GM12878 (cell line): ENCODE data around the gene GRIK2. TPM values are rescaled to one million over a fixed set of nuclear protein-coding genes. Genes with fewer than 3 reads are reported as not detected.

Experiments used
- ATAC-seq: fragments of 200-7000 bp; cut with Tn5 transposase; 3 replicates; pipeline ENCODE4 v1.9.1; 2020; ENCODE audit warnings: mild to moderate bottlenecking, moderate library complexity
- BruUV-seq: library from RNA; stranded (reverse); fragments of 400-500 nt; replicated peaks from 2 replicates; lab custom pipeline; 2021; lab: Mats Ljungman, UMichigan
- CTCF ChIA-PET: fragments of 300-600 bp; sonication (Branson Sonifier 250); formaldehyde crosslinking; extraction: SDS; loops from one replicate; lab custom pipeline; 2021; ENCODE audit warnings: inconsistent platforms; lab: Yijun Ruan, JAX
- POLR2A ChIA-PET: fragments of 350-600 bp; formaldehyde crosslinking; extraction: SDS; loops from one replicate; lab custom pipeline; 2021; ENCODE audit warnings: inconsistent platforms; lab: Charles Lee
- RAD21 ChIA-PET: fragments of 300-600 bp; sonication (Branson Sonifier 250); formaldehyde crosslinking; loops from one replicate; lab custom pipeline; 2023; ENCODE audit warnings: antibody characterized with exemption; ENCODE audit not compliant: unreplicated experiment; lab: Charles Lee
- SMC1A ChIA-PET: fragments of 300-600 bp; sonication (Branson Sonifier 250); formaldehyde crosslinking; loops from one replicate; lab custom pipeline; 2023; ENCODE audit not compliant: unreplicated experiment, uncharacterized antibody; lab: Charles Lee
- DNase-seq: peaks from one replicate; pipeline ENCODE4 v3.0.0-alpha.2; 2011; ENCODE audit warnings: low read depth, low spot score
- FAIRE-seq: peaks from 3 replicates; lab custom pipeline; 2011; peaks lifted over from hg19 to GRCh38; lab: Jason Lieb, UNC
- H2AFZ ChIP-seq: 2 replicates; pipeline ENCODE4 v1.6.0; 2011; ENCODE audit warnings: low read depth, low read length, control low read depth; ENCODE audit not compliant: control insufficient read depth
- H3K27ac ChIP-seq: 2 replicates; pipeline ENCODE4 v1.5.1; 2011; ENCODE audit warnings: control low read depth; ENCODE audit not compliant: control insufficient read depth, insufficient read depth
- H3K27me3 ChIP-seq, 2 experiments: replicated peaks in 1 of 2; 2 replicates each; pipeline versions ENCODE4 v1.6.0 to v1.6.1; 2011; ENCODE audit warnings: low read length in 1 of 2; ENCODE audit not compliant: control insufficient read depth in 2 of 2, insufficient read depth in 2 of 2
- H3K36me3 ChIP-seq, 2 experiments: 2 replicates each; pipeline ENCODE4 v1.5.1; 2011; ENCODE audit warnings: low read length in 1 of 2; ENCODE audit not compliant: control insufficient read depth in 2 of 2, insufficient read depth in 2 of 2
- H3K4me1 ChIP-seq: 2 replicates; pipeline ENCODE4 v1.6.1; 2011; ENCODE audit warnings: mild to moderate bottlenecking, low read length, moderate library complexity, mixed read lengths; ENCODE audit not compliant: control insufficient read depth, insufficient read depth
- H3K4me2 ChIP-seq: 2 replicates; pipeline ENCODE4 v1.6.0; 2011; ENCODE audit warnings: control low read depth; ENCODE audit not compliant: control insufficient read depth, insufficient read depth
- H3K4me3 ChIP-seq: fragments of 200-600 bp; sonication (generic); 2 replicates; pipeline ENCODE4 v1.5.1; 2016
- H3K79me2 ChIP-seq: 2 replicates; pipeline ENCODE4 v1.6.0; 2011; ENCODE audit warnings: low read length; ENCODE audit not compliant: control insufficient read depth, insufficient read depth
- H3K9ac ChIP-seq: 2 replicates; pipeline ENCODE4 v1.8.0; 2011; ENCODE audit warnings: low read length, control low read depth, mixed read lengths; ENCODE audit not compliant: control insufficient read depth, insufficient read depth
- H3K9me3 ChIP-seq: replicated peaks from 3 replicates; pipeline ENCODE4 v1.5.1; 2011; ENCODE audit warnings: mild to moderate bottlenecking, low read length; ENCODE audit not compliant: control insufficient read depth, insufficient read depth
- H4K20me1 ChIP-seq: 2 replicates; pipeline ENCODE4 v1.6.0; 2011; ENCODE audit not compliant: control insufficient read depth, insufficient read depth
- ASH2L ChIP-seq: fragments of 300-600, 200-600 bp; sonication (generic); IDR thresholded peaks from 2 replicates; pipeline ENCODE4 v1.6.1; 2017; ENCODE audit warnings: low read depth, mild to moderate bottlenecking, borderline replicate concordance
- CHD1 ChIP-seq: IDR thresholded peaks from 2 replicates; pipeline ENCODE4 v1.6.1; 2012; ENCODE audit warnings: low read depth, low read length, improper control_type of control experiment
- EP300 ChIP-seq, 2 experiments: fragments of 150-350 bp in 1 of 2; IDR thresholded peaks; 2 replicates each; pipeline ENCODE4 v1.6.1; 2011 to 2012; ENCODE audit warnings: low read depth in 2 of 2, low read length in 2 of 2, borderline replicate concordance in 1 of 2, improper control_type of control experiment in 1 of 2, inconsistent platforms in 1 of 2; ENCODE audit not compliant: control insufficient read depth in 1 of 2
- HDGF ChIP-seq: fragments of 450-650 bp; IDR thresholded peaks from 2 replicates; pipeline ENCODE4 v1.6.1; 2016; ENCODE audit warnings: antibody characterized with exemption
- IRF4 ChIP-seq: IDR thresholded peaks from 2 replicates; pipeline ENCODE4 v1.6.1; 2011; ENCODE audit warnings: low read depth, low read length
- KLF5 ChIP-seq: fragments of 450-650 bp; IDR thresholded peaks from 2 replicates; pipeline ENCODE4 v1.6.1; 2014; ENCODE audit warnings: mild to moderate bottlenecking; ENCODE audit not compliant: partially characterized antibody
- NKRF ChIP-seq: fragments of 450-650 bp; conservative IDR thresholded peaks from 2 replicates; pipeline ENCODE4 v1.6.1; 2017; ENCODE audit warnings: mild to moderate bottlenecking, moderate library complexity
- NRF1 ChIP-seq: conservative IDR thresholded peaks from 2 replicates; pipeline ENCODE4 v1.6.1; 2011; ENCODE audit warnings: mild to moderate bottlenecking, low read depth, low read length, improper control_type of control experiment
- RAD21 ChIP-seq: IDR thresholded peaks from 2 replicates; pipeline ENCODE4 v1.6.1; 2011; ENCODE audit warnings: mild to moderate bottlenecking, low read depth, low read length, moderate library complexity; ENCODE audit not compliant: insufficient read depth
- REST ChIP-seq: IDR thresholded peaks from 2 replicates; pipeline ENCODE4 v1.6.1; 2012; ENCODE audit warnings: mild to moderate bottlenecking, low read depth, low read length
- SKIL ChIP-seq: fragments of 450-650 bp; IDR thresholded peaks from 2 replicates; pipeline ENCODE4 v1.6.1; 2017; ENCODE audit warnings: mild to moderate bottlenecking, low read depth, inconsistent platforms; ENCODE audit not compliant: poor library complexity, severe bottlenecking
- STAT3 ChIP-seq: IDR thresholded peaks from 2 replicates; pipeline ENCODE4 v1.6.1; 2011; ENCODE audit warnings: low read depth, low read length, improper control_type of control experiment
- TAF1 ChIP-seq: IDR thresholded peaks from 2 replicates; pipeline ENCODE4 v1.6.1; 2011; ENCODE audit warnings: mild to moderate bottlenecking, low read depth, low read length, borderline replicate concordance
- TCF7 ChIP-seq: IDR thresholded peaks from 2 replicates; pipeline ENCODE4 v1.6.1; 2014; ENCODE audit warnings: antibody characterized with exemption, borderline replicate concordance
- WGBS: methylation state at CpG from one replicate; pipeline ENCODE4 v1.1.6; 2016; ENCODE audit warnings: low lambda C conversion rate; ENCODE audit not compliant: insufficient replicate concordance, insufficient coverage; ENCODE audit errors: missing lambda C conversion rate; 5-methylcytosine and 5-hydroxymethylcytosine counted together
- in situ Hi-C: fragments of 300-500 bp; cut with MboI; formaldehyde crosslinking; loops from 9 replicates; pipeline ENCODE4 v1.14.3; 2018; ENCODE audit warnings: mixed read lengths
- intact Hi-C: fragments of 100-400 bp; cut with micrococcal nuclease; formaldehyde crosslinking; loops from one replicate; pipeline ENCODE4 v1.14.2; 2022; ENCODE audit not compliant: unreplicated experiment
- polyA plus RNA-seq, 11 experiments: library from polyadenylated mRNA; depleted of rRNA in 4 of 11; unstranded in 6 of 11; stranded (reverse) in 5 of 11; fragments of >200 nt; fragmentation: Nextera tagmentation in 4 of 11; fragmentation: Illumina TruSeq in 1 of 11; extraction: Ambion mirVana in 4 of 11; extraction: Trizol in 1 of 11; gene quantifications; 1 replicate in 1 of 11; 2 replicates in 10 of 11; pipeline versions ENCODE4 v1.2.1 to v1.2.3, GENCODE V29; 2011 to 2016; ENCODE audit warnings: inconsistent platforms in 2 of 11, missing spikeins in 2 of 11, low read depth in 1 of 11
- total RNA-seq, 4 experiments: library from RNA; depleted of rRNA in 3 of 4; stranded (reverse); fragments of >200 nt in 3 of 4; fragmentation: Illumina TruSeq in 1 of 4; extraction: Trizol in 1 of 4; gene quantifications; 2 replicates each; pipeline versions ENCODE4 v1.2.1 to v1.2.3, GENCODE V29; 2013 to 2021

Gene GRIK2
- total and polyA plus RNA-seq, 10 of the 15 experiments (the other 5 are each of a cell fraction or from before 2014, with no cell fraction given): not detected

- H3K27ac ChIP-seq: no peak overlapping the region
- no peak for ATAC-seq
- intact Hi-C loops: no loop called here
- ChIA-PET POLR2A (no interaction called here), CTCF (no interaction called here), SMC1A (no interaction called here), RAD21 (no interaction called here)
- in situ Hi-C loops: no loop called here
- no peaks in the 10 kb centered on the region for H3K27me3 ChIP-seq
- no peaks in the 10 kb centered on the region for H3K9me3 ChIP-seq
- H2AFZ ChIP-seq: no peak overlapping the region
- no peak overlapping the region for H3K4me2 ChIP-seq
- H3K9ac ChIP-seq: no peak overlapping the region
- H4K20me1 ChIP-seq: no peaks in the 10 kb centered on the region
- H3K4me3 ChIP-seq: no peak overlapping the region
- no peak for FAIRE-seq
- no peaks in the 10 kb centered on the region for H3K36me3 ChIP-seq
- 36% methylated on average over 3 of the region's 3 CpGs for WGBS
- H3K4me1 ChIP-seq: no peaks in the 10 kb centered on the region
- no peaks in the 10 kb centered on the region for H3K79me2 ChIP-seq
- DNase-seq: no peak
- BruUV-seq: no TSS peak
- TF ChIP-seq IRF4 (no peak), RAD21 (no peak), SKIL (no peak), ASH2L (no peak), REST (no peak), CHD1 (no peak), NRF1 (no peak), EP300 (IDR thresholded peaks at IDR 0.05; ENCODE audit: borderline replicate concordance in 1 of 2, control insufficient read depth in 1 of 2, low read depth in 2 of 2, low read length in 2 of 2) (no peak), STAT3 (no peak), TCF7 (no peak), NKRF (no peak), HDGF (no peak), KLF5 (no peak), TAF1 (no peak)
These were observed 459.9 kb downstream of the GRIK2 start for GRCh38 chr6:101853231-101854085.
